Panc1 (cell line): Measurements from ENCODE around the gene PTPMT1.

Experiments used
- CTCF ChIP-seq: fragments of 450-650 bp; IDR thresholded peaks from 2 replicates; pipeline ENCODE4 v1.5.1; 2017; ENCODE audit warnings: mild to moderate bottlenecking
- POLR2AphosphoS5 ChIP-seq: IDR thresholded peaks from 2 replicates; pipeline ENCODE4 v1.6.1; 2012; ENCODE audit warnings: mild to moderate bottlenecking, low read depth, low read length, moderate library complexity
- SIN3A ChIP-seq: IDR thresholded peaks from 2 replicates; pipeline ENCODE4 v1.6.1; 2012; ENCODE audit warnings: low read depth, mild to moderate bottlenecking, low read length, moderate library complexity, borderline replicate concordance; ENCODE audit not compliant: insufficient read depth
- TF ChIP-seq, protein P1 (sequence below), 2 experiments: IDR thresholded peaks; 2 replicates each; pipeline ENCODE4 v1.6.1; 2011 to 2012; ENCODE audit warnings: low read depth in 2 of 2, control low read depth in 1 of 2, low read length in 1 of 2, mild to moderate bottlenecking in 1 of 2, moderate library complexity in 1 of 2; ENCODE audit not compliant: insufficient read depth in 1 of 2

DNA sequence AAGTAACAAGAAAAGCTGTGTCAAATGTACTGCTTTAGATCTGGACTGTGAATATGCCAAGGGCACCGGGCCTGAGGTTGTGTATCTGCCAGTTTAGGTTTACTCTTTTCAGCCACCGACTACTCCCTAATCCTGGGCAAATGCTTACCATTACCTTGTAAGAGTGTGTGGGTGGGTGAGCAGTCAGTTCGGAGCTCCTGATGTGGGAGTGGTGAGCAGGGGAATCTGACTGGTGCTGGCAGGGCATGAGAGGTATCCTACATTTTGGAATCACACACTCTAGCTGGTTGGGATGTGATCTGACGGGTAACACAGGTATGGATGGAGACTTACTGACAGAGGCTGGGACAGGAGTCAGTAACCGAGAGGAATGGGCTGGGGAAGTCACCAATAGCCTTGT lies 18.4 kb downstream of the PTPMT1 start:
- TF ChIP-seq, protein P1, sequence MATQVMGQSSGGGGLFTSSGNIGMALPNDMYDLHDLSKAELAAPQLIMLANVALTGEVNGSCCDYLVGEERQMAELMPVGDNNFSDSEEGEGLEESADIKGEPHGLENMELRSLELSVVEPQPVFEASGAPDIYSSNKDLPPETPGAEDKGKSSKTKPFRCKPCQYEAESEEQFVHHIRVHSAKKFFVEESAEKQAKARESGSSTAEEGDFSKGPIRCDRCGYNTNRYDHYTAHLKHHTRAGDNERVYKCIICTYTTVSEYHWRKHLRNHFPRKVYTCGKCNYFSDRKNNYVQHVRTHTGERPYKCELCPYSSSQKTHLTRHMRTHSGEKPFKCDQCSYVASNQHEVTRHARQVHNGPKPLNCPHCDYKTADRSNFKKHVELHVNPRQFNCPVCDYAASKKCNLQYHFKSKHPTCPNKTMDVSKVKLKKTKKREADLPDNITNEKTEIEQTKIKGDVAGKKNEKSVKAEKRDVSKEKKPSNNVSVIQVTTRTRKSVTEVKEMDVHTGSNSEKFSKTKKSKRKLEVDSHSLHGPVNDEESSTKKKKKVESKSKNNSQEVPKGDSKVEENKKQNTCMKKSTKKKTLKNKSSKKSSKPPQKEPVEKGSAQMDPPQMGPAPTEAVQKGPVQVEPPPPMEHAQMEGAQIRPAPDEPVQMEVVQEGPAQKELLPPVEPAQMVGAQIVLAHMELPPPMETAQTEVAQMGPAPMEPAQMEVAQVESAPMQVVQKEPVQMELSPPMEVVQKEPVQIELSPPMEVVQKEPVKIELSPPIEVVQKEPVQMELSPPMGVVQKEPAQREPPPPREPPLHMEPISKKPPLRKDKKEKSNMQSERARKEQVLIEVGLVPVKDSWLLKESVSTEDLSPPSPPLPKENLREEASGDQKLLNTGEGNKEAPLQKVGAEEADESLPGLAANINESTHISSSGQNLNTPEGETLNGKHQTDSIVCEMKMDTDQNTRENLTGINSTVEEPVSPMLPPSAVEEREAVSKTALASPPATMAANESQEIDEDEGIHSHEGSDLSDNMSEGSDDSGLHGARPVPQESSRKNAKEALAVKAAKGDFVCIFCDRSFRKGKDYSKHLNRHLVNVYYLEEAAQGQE (IDR thresholded peaks at IDR 0.05; ENCODE audit: insufficient read depth in 1 of 2, low read depth in 2 of 2, low read length in 1 of 2): no peak
- no peak for TF ChIP-seq CTCF
- TF ChIP-seq POLR2AphosphoS5: no peak
- TF ChIP-seq SIN3A: no peak
